GM12878 (cell line): Measurements from ENCODE around the gene ZNF530. TPM values are rescaled to one million over a fixed set of nuclear protein-coding genes. Genes with fewer than 3 reads are reported as not detected.

Source experiments
- ASH2L ChIP-seq: fragments of 300-600, 200-600 bp; sonication (generic); IDR thresholded peaks from 2 replicates; pipeline ENCODE4 v1.6.1; 2017; ENCODE audit warnings: low read depth, mild to moderate bottlenecking, borderline replicate concordance
- CBFB ChIP-seq: IDR thresholded peaks from 2 replicates; pipeline ENCODE4 v1.6.1; 2016; ENCODE audit warnings: antibody characterized with exemption, low read depth
- ETV6 ChIP-seq, 2 experiments: fragments of 450-650 bp in 1 of 2; IDR thresholded peaks in 1 of 2; conservative IDR thresholded peaks in 1 of 2; 2 replicates each; pipeline ENCODE4 v1.6.1; 2014; ENCODE audit warnings: antibody characterized with exemption in 1 of 2, borderline replicate concordance in 1 of 2, low read depth in 1 of 2, mild to moderate bottlenecking in 1 of 2, moderate library complexity in 1 of 2
- LARP7 ChIP-seq: fragments of 450-650 bp; IDR thresholded peaks from 2 replicates; pipeline ENCODE4 v1.6.1; 2017; ENCODE audit warnings: mild to moderate bottlenecking
- MYB ChIP-seq: fragments of 150-350 bp; IDR thresholded peaks from 2 replicates; pipeline ENCODE4 v1.6.1; 2014; ENCODE audit warnings: mild to moderate bottlenecking, low read depth, low read length, borderline replicate concordance
- NFYB ChIP-seq: IDR thresholded peaks from 2 replicates; pipeline ENCODE4 v1.6.1; 2011; ENCODE audit warnings: low read depth, mild to moderate bottlenecking, low read length, improper control_type of control experiment, moderate library complexity; ENCODE audit not compliant: insufficient read depth
- NR2F1 ChIP-seq: fragments of 450-650 bp; conservative IDR thresholded peaks from 2 replicates; pipeline ENCODE4 v1.6.1; 2017; ENCODE audit warnings: mild to moderate bottlenecking
- PAX8 ChIP-seq: fragments of 450-650 bp; IDR thresholded peaks from 2 replicates; pipeline ENCODE4 v1.6.1; 2017; ENCODE audit warnings: mild to moderate bottlenecking, moderate library complexity
- RAD51 ChIP-seq: fragments of 450-650 bp; IDR thresholded peaks from 2 replicates; pipeline ENCODE4 v1.6.1; 2016; ENCODE audit warnings: moderate library complexity, mild to moderate bottlenecking, inconsistent platforms
- SMAD5 ChIP-seq: IDR thresholded peaks from 2 replicates; pipeline ENCODE4 v1.6.1; 2016; ENCODE audit warnings: antibody characterized with exemption, low read depth
- SMC3 ChIP-seq: IDR thresholded peaks from 2 replicates; pipeline ENCODE4 v1.6.1; 2011; ENCODE audit warnings: low read length, improper control_type of control experiment, borderline replicate concordance
- STAT3 ChIP-seq: IDR thresholded peaks from 2 replicates; pipeline ENCODE4 v1.6.1; 2011; ENCODE audit warnings: low read depth, low read length, improper control_type of control experiment
- TAF1 ChIP-seq: IDR thresholded peaks from 2 replicates; pipeline ENCODE4 v1.6.1; 2011; ENCODE audit warnings: mild to moderate bottlenecking, low read depth, low read length, borderline replicate concordance
- WRNIP1 ChIP-seq: IDR thresholded peaks from 2 replicates; pipeline ENCODE4 v1.6.1; 2011; ENCODE audit warnings: low read depth, low read length, improper control_type of control experiment, borderline replicate concordance
- ZZZ3 ChIP-seq: IDR thresholded peaks from 2 replicates; pipeline ENCODE4 v1.6.1; 2011; ENCODE audit warnings: low read depth; ENCODE audit not compliant: control insufficient read depth, insufficient read length
- polyA plus RNA-seq, 11 experiments: library from polyadenylated mRNA; depleted of rRNA in 4 of 11; unstranded in 6 of 11; stranded (reverse) in 5 of 11; fragments of >200 nt; fragmentation: Nextera tagmentation in 4 of 11; fragmentation: Illumina TruSeq in 1 of 11; extraction: Ambion mirVana in 4 of 11; extraction: Trizol in 1 of 11; gene quantifications; 1 replicate in 1 of 11; 2 replicates in 10 of 11; pipeline versions ENCODE4 v1.2.1 to v1.2.3, GENCODE V29; 2011 to 2016; ENCODE audit warnings: inconsistent platforms in 2 of 11, missing spikeins in 2 of 11, low read depth in 1 of 11
- total RNA-seq, 4 experiments: library from RNA; depleted of rRNA in 3 of 4; stranded (reverse); fragments of >200 nt in 3 of 4; fragmentation: Illumina TruSeq in 1 of 4; extraction: Trizol in 1 of 4; gene quantifications; 2 replicates each; pipeline versions ENCODE4 v1.2.1 to v1.2.3, GENCODE V29; 2013 to 2021
- TF ChIP-seq, protein P1 (sequence below): fragments of 450-650 bp; IDR thresholded peaks from 2 replicates; pipeline ENCODE4 v1.6.1; 2017; ENCODE audit warnings: antibody characterized with exemption, mild to moderate bottlenecking, moderate library complexity
- TF ChIP-seq, protein P2 (sequence below): fragments of 150-350 bp; IDR thresholded peaks from 2 replicates; pipeline ENCODE4 v1.6.1; 2016; ENCODE audit warnings: low read depth, low read length
- TF ChIP-seq, protein P3 (sequence below): fragments of 450-650 bp; conservative IDR thresholded peaks from 2 replicates; pipeline ENCODE4 v1.6.1; 2017; ENCODE audit warnings: mild to moderate bottlenecking, moderate library complexity
- TF ChIP-seq, protein P4 (sequence below): fragments of 450-650 bp; IDR thresholded peaks from 2 replicates; pipeline ENCODE4 v1.6.1; 2018; ENCODE audit warnings: borderline replicate concordance, mild to moderate bottlenecking; ENCODE audit not compliant: partially characterized antibody

ZNF530 gene
- total and polyA plus RNA-seq, 10 of the 15 experiments (the other 5 are each of a cell fraction or from before 2014, with no cell fraction given): 1.9 to 9.3 (median 6.6) TPM

- TF ChIP-seq, protein P1, sequence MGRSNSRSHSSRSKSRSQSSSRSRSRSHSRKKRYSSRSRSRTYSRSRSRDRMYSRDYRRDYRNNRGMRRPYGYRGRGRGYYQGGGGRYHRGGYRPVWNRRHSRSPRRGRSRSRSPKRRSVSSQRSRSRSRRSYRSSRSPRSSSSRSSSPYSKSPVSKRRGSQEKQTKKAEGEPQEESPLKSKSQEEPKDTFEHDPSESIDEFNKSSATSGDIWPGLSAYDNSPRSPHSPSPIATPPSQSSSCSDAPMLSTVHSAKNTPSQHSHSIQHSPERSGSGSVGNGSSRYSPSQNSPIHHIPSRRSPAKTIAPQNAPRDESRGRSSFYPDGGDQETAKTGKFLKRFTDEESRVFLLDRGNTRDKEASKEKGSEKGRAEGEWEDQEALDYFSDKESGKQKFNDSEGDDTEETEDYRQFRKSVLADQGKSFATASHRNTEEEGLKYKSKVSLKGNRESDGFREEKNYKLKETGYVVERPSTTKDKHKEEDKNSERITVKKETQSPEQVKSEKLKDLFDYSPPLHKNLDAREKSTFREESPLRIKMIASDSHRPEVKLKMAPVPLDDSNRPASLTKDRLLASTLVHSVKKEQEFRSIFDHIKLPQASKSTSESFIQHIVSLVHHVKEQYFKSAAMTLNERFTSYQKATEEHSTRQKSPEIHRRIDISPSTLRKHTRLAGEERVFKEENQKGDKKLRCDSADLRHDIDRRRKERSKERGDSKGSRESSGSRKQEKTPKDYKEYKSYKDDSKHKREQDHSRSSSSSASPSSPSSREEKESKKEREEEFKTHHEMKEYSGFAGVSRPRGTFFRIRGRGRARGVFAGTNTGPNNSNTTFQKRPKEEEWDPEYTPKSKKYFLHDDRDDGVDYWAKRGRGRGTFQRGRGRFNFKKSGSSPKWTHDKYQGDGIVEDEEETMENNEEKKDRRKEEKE: no peak
- TF ChIP-seq WRNIP1: no peak
- no peak for TF ChIP-seq CBFB
- no peak for TF ChIP-seq ZZZ3
- TF ChIP-seq TAF1: no peak
- TF ChIP-seq STAT3: 0 out of 2 replicates have a peak, but pooled peaks have one; percentile 22
- TF ChIP-seq, protein P2, sequence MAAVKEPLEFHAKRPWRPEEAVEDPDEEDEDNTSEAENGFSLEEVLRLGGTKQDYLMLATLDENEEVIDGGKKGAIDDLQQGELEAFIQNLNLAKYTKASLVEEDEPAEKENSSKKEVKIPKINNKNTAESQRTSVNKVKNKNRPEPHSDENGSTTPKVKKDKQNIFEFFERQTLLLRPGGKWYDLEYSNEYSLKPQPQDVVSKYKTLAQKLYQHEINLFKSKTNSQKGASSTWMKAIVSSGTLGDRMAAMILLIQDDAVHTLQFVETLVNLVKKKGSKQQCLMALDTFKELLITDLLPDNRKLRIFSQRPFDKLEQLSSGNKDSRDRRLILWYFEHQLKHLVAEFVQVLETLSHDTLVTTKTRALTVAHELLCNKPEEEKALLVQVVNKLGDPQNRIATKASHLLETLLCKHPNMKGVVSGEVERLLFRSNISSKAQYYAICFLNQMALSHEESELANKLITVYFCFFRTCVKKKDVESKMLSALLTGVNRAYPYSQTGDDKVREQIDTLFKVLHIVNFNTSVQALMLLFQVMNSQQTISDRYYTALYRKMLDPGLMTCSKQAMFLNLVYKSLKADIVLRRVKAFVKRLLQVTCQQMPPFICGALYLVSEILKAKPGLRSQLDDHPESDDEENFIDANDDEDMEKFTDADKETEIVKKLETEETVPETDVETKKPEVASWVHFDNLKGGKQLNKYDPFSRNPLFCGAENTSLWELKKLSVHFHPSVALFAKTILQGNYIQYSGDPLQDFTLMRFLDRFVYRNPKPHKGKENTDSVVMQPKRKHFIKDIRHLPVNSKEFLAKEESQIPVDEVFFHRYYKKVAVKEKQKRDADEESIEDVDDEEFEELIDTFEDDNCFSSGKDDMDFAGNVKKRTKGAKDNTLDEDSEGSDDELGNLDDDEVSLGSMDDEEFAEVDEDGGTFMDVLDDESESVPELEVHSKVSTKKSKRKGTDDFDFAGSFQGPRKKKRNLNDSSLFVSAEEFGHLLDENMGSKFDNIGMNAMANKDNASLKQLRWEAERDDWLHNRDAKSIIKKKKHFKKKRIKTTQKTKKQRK: no peak
- TF ChIP-seq SMAD5: no peak
- TF ChIP-seq ASH2L: no peak
- TF ChIP-seq ETV6 (conservative IDR thresholded peaks at IDR 0.05 in 1 of 2, IDR thresholded peaks at IDR 0.05 in 1 of 2; ENCODE audit: borderline replicate concordance in 1 of 2, low read depth in 1 of 2): no peak
- no peak for TF ChIP-seq PAX8
- TF ChIP-seq NR2F1: 0 out of 2 replicates have a peak, but pooled peaks have one; percentile 31
- TF ChIP-seq SMC3: peak; percentile 34; the same call in 1 of the 2 replicates
- TF ChIP-seq RAD51: no peak
- TF ChIP-seq MYB: no peak
- TF ChIP-seq, protein P3, sequence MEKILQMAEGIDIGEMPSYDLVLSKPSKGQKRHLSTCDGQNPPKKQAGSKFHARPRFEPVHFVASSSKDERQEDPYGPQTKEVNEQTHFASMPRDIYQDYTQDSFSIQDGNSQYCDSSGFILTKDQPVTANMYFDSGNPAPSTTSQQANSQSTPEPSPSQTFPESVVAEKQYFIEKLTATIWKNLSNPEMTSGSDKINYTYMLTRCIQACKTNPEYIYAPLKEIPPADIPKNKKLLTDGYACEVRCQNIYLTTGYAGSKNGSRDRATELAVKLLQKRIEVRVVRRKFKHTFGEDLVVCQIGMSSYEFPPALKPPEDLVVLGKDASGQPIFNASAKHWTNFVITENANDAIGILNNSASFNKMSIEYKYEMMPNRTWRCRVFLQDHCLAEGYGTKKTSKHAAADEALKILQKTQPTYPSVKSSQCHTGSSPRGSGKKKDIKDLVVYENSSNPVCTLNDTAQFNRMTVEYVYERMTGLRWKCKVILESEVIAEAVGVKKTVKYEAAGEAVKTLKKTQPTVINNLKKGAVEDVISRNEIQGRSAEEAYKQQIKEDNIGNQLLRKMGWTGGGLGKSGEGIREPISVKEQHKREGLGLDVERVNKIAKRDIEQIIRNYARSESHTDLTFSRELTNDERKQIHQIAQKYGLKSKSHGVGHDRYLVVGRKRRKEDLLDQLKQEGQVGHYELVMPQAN: peak; percentile 81; the same call in 1 of the 2 replicates
- peak; percentile 88 for TF ChIP-seq NFYB
- peak; percentile 66 for TF ChIP-seq LARP7
- TF ChIP-seq, protein P4, sequence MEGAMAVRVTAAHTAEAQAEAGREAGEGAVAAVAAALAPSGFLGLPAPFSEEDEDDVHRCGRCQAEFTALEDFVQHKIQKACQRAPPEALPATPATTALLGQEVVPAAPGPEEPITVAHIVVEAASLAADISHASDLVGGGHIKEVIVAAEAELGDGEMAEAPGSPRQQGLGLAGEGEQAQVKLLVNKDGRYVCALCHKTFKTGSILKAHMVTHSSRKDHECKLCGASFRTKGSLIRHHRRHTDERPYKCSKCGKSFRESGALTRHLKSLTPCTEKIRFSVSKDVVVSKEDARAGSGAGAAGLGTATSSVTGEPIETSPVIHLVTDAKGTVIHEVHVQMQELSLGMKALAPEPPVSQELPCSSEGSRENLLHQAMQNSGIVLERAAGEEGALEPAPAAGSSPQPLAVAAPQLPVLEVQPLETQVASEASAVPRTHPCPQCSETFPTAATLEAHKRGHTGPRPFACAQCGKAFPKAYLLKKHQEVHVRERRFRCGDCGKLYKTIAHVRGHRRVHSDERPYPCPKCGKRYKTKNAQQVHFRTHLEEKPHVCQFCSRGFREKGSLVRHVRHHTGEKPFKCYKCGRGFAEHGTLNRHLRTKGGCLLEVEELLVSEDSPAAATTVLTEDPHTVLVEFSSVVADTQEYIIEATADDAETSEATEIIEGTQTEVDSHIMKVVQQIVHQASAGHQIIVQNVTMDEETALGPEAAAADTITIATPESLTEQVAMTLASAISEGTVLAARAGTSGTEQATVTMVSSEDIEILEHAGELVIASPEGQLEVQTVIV: peak; percentile 76
Measured at GRCh38 chr19:57578487-57579205, 21.0 kb upstream of the ZNF530 start, which contains the start of gene ZNF416 (continued).
